Measurements from ENCODE around the gene OR6K6.

Gene OR6K6

GRCh38 chr1:158754420-158754819 is at the start of gene OR6K6:
Gene OR6K6 (plus strand): TSS chr1:158754720. CDS start chr1:158754888, 168 bp downstream.
- no peak for DNase-seq

GRCh38 chr1:158706096-158706495 is 48.4 kb upstream of the OR6K6 start:
- no peak for DNase-seq

GRCh38 chr1:158711098-158711497 is 43.4 kb upstream of the OR6K6 start:
- no peak for DNase-seq

GRCh38 chr1:158714754-158715153 is 39.8 kb upstream of the OR6K6 start:
- no peak for DNase-seq

GRCh38 chr1:158716335-158716734 is 38.2 kb upstream of the OR6K6 start:
- no peak for DNase-seq

- no peak for DNase-seq
These were observed 37.2 kb upstream of the OR6K6 start for GRCh38 chr1:158717344-158717743.

- no peak for DNase-seq
These were observed 34.9 kb upstream of the OR6K6 start for GRCh38 chr1:158719664-158720063.

- no peak for DNase-seq
These were observed 33.9 kb upstream of the OR6K6 start, which contains the start of gene OR6K3 for GRCh38 chr1:158720620-158721019. Gene OR6K3 (minus strand): TSS chr1:158720720. CDS start chr1:158718115, 2,605 bp downstream.

GRCh38 chr1:158724442-158724841 is 30.1 kb upstream of the OR6K6 start:
- DNase-seq = no peak

- DNase-seq = no peak
These were observed 25.9 kb upstream of the OR6K6 start for GRCh38 chr1:158728510-158729225.

GRCh38 chr1:158730453-158730852 is 24.1 kb upstream of the OR6K6 start:
- DNase-seq = no peak

GRCh38 chr1:158731707-158732106 is 22.8 kb upstream of the OR6K6 start:
- DNase-seq = no peak

GRCh38 chr1:158732524-158732923 is 22.0 kb upstream of the OR6K6 start:
- DNase-seq = no peak

GRCh38 chr1:158735848-158736247 is 18.7 kb upstream of the OR6K6 start:
- no peak for DNase-seq

GRCh38 chr1:158752155-158752712 is 2.3 kb upstream of the OR6K6 start:
- DNase-seq = no peak

- no peak for DNase-seq
These were observed 17.7 kb downstream of the OR6K6 start, which contains the start of gene OR6N1 for GRCh38 chr1:158771950-158772866. Gene OR6N1 (minus strand): TSS chr1:158772195. CDS start chr1:158766682, 5,513 bp downstream.

GRCh38 chr1:158781104-158781503 is 26.6 kb downstream of the OR6K6 start, which contains the start of gene OR6N2:
Gene OR6N2 (minus strand): TSS chr1:158781204. CDS start chr1:158777635, 3,569 bp downstream.
- DNase-seq = no peak

GRCh38 chr1:158793604-158794003 is 39.1 kb downstream of the OR6K6 start:
- DNase-seq = no peak

- DNase-seq = no peak
These were observed 39.7 kb downstream of the OR6K6 start for GRCh38 chr1:158794247-158794646.

GRCh38 chr1:158798531-158798930 is 44.0 kb downstream of the OR6K6 start:
- DNase-seq = no peak

- DNase-seq = no peak
These were observed 45.2 kb downstream of the OR6K6 start for GRCh38 chr1:158799689-158800088.

- DNase-seq = no peak
These were observed 46.0 kb downstream of the OR6K6 start for GRCh38 chr1:158800526-158800925.

All from anterior cingulate cortex (tissue), 58 donors.